HL-60 (cell line): ENCODE measurements around the gene PRAME.

Experiments used
- DNase-seq, 2 experiments: peaks; one replicate each; pipeline ENCODE4 v3.0.0-alpha.2; 2010 to 2020; ENCODE audit warnings: low read depth in 1 of 2, low spot score in 1 of 2
- H3K27ac ChIP-seq: fragments of 250-450 bp; sonication (Bioruptor Pico); replicated peaks from 2 replicates; pipeline ENCODE4 v1.5.1; 2020; ENCODE audit warnings: mild to moderate bottlenecking, moderate library complexity
- H3K27me3 ChIP-seq: fragments of 250-450 bp; sonication (Bioruptor Pico); 2 replicates; pipeline ENCODE4 v1.5.1; 2021; ENCODE audit warnings: mild to moderate bottlenecking, moderate library complexity; ENCODE audit not compliant: insufficient read depth, poor library complexity, severe bottlenecking
- H3K4me3 ChIP-seq: replicated peaks from 2 replicates; pipeline ENCODE4 v1.5.1; 2011; ENCODE audit warnings: mild to moderate bottlenecking, control low read depth, low read length; ENCODE audit not compliant: insufficient read depth
- CTCF ChIP-seq: IDR thresholded peaks from one replicate; pipeline ENCODE4 v1.5.1; 2011; ENCODE audit warnings: low read length, control low read depth, inconsistent platforms; ENCODE audit not compliant: insufficient read depth
- GABPA ChIP-seq: IDR thresholded peaks from 2 replicates; pipeline ENCODE4 v1.6.1; 2012; ENCODE audit warnings: low read depth
- POLR2AphosphoS5 ChIP-seq: IDR thresholded peaks from 2 replicates; pipeline ENCODE4 v1.6.1; 2012; ENCODE audit warnings: low read depth
- REST ChIP-seq: IDR thresholded peaks from 2 replicates; pipeline ENCODE4 v1.6.1; 2012; ENCODE audit warnings: low read depth; ENCODE audit not compliant: insufficient replicate concordance
- SPI1 ChIP-seq: IDR thresholded peaks from 2 replicates; pipeline ENCODE4 v1.6.1; 2012; ENCODE audit warnings: low read depth, mild to moderate bottlenecking, borderline replicate concordance

Gene PRAME

GRCh38 chr22:22536916-22537315 lies 22.1 kb downstream of the PRAME start:
- no peak overlapping the region for H3K4me3 ChIP-seq
- TF ChIP-seq GABPA (no peak), REST (no peak), POLR2AphosphoS5 (no peak), SPI1 (no peak), CTCF (no peak)
- H3K27ac ChIP-seq, result no peak overlapping the region
- DNase-seq, result no peak
- no peaks in the 10 kb centered on the region for H3K27me3 ChIP-seq

- no peak for TF ChIP-seq GABPA
- TF ChIP-seq POLR2AphosphoS5, result no peak
- TF ChIP-seq REST, result no peak
- TF ChIP-seq CTCF, result no peak
- no peak for TF ChIP-seq SPI1
- no peak overlapping the region for H3K4me3 ChIP-seq
- no peaks in the 10 kb centered on the region for H3K27me3 ChIP-seq
- H3K27ac ChIP-seq, result no peak overlapping the region
- DNase-seq, result no peak
These were observed 22.6 kb downstream of the PRAME start for GRCh38 chr22:22536515-22536914.

GRCh38 chr22:22535662-22536061 lies 23.4 kb downstream of the PRAME start:
- Histone ChIP-seq H3K27me3 (no peaks in the 10 kb centered on the region), H3K27ac (no peak overlapping the region), H3K4me3 (no peak overlapping the region)
- no peak for DNase-seq
- TF ChIP-seq POLR2AphosphoS5 (no peak), GABPA (no peak)

- no peak for DNase-seq
- Histone ChIP-seq H3K4me3 (no peak overlapping the region), H3K27ac (no peak overlapping the region), H3K27me3 (no peaks in the 10 kb centered on the region)
- TF ChIP-seq CTCF, result no peak
- no peak for TF ChIP-seq POLR2AphosphoS5
- no peak for TF ChIP-seq REST
- no peak for TF ChIP-seq SPI1
- no peak for TF ChIP-seq GABPA
These were observed 24.3 kb downstream of the PRAME start for GRCh38 chr22:22534604-22535415.
